HG02610 (cell line): ENCODE results near the gene EIF3CL.
"Not testable (repeated sequence)": the region's sequence is repeated elsewhere in the genome, so short reads cannot be mapped to it uniquely, and the experiment has no call there.

Experiments
- ATAC-seq: cut with Tn5 transposase; IDR thresholded peaks from one replicate; pipeline ENCODE4 v1.9.1; 2021; ENCODE audit warnings: mild to moderate bottlenecking, moderate library complexity; ENCODE audit not compliant: unreplicated experiment

The EIF3CL gene

GRCh38 chr16:28363408-28363807 is 40.2 kb downstream of the EIF3CL start, which contains the start of gene NPIPB6:
Gene NPIPB6 (minus strand): TSS chr16:28363508. CDS start chr16:28362822, 686 bp downstream.
- not testable (repeated sequence) for ATAC-seq

DNA sequence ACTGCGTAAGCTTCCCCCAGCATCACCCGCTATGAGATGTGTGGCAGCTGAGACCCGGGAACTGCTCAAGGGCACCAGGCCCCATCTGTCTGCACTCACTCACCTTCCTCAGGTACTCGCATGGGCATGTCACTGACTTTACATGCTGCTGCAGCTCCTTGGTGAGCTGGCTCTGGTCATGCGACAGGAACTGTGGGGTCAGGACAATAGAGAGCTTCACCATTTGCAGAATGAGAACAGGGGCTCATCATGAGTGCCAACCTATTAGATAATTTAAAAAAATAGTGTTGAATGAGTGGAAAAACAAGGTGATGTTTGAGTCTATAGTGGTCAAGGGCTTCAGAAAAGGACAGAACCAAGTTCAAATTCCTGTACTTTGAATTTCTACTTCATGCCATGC is 41.0 kb downstream of the EIF3CL start:
- ATAC-seq, result not testable (repeated sequence)

- ATAC-seq, result not testable (repeated sequence)
Measured at GRCh38 chr16:28338230-28338629, 65.4 kb downstream of the EIF3CL start.

DNA sequence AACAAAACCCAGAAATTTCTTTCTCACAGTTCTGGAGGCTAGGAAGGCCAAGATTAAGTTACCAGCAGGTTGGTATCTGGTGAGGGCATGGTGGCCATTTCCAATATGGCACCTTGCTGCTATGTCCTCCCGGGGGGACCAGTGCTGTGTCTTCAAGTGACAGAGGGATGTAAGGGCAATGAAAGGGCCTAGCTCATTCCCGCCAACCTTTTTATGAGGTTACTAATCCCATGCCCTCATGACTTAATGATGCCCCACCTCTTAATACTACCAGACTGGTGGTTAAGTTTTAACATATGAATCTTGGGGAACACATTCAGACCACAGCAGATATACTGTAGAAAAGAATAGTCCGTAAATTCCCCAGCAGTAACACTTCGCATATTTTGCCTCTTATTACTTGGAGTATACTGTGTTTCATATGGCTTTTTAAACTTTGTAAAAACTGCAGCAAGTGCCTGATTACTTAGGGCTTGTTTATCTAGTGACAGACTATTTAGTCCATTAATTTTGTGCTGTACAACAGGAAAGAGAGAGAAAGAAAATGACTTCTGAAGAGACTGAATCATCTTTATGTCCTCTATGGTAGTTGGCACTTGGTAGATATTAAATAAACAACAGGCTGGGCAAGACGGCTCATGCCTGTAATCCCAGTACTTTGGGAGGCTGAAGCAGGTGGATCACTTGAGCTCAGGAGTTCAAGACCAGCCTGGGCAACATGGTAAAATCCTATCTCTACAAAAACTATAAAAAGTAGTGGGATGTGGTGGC is 66.5 kb downstream of the EIF3CL start:
- not testable (repeated sequence) for ATAC-seq

DNA sequence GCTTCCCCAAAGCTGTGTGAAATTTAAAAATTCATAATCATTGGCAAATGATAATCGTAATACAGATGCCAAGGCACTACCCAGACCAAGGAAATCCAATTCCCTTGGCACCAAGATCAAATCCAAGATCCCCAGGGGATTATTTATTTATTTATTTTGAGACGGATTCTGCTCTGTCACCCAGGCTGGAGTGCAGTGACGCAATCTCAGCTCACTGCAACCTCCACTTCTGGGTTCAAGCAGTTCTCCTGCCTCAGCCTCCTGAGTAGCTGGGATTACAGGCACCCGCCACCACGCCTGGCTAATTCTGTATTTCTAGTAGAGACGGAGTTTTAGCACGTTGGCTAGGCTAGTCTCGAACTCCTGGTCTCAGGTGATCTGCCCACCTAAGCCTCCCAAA is 68.0 kb downstream of the EIF3CL start:
- ATAC-seq, result not testable (repeated sequence)

DNA sequence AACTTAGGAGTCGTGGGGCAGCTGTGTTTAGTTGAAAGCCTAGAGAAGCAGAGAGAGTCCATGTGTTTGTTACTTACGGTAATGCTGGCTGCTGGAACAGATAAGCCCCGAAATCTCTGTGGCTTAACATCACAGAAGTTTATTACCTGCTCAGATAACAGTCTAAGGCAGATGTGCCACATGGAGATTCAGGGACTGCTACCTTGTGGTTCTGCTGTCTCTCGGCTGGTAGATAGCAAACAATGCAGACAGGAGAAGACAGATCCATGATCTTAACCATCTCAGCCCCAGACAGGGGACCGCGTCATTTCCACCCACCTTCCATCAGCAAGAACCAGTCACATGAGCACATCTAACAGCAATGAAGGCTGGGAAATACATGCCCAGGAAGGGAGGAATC is 71.0 kb downstream of the EIF3CL start:
- ATAC-seq, result not testable (repeated sequence)

DNA sequence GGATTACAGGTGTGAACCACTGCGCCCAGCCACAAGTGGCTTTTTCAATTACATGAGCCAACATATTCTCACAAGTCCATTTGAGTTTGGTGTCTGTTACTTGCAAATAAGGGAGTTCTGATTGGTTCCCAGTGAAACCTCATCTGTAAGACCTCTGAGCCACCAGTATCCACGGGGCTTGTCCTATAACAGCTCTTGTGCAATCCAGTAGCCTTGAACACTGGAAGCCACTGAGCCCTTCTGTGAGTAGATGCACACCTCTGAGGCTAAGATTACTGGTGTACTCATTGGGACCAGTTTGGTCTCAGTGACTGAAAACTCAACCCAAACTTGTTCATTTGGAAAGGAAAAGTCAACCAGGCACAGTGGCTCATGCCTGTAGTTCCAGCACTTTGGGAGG is 72.7 kb downstream of the EIF3CL start:
- ATAC-seq, result not testable (repeated sequence)

GRCh38 chr16:28330232-28330631 is 73.4 kb downstream of the EIF3CL start:
- ATAC-seq, result not testable (repeated sequence)
